Dendritic cell treated with granulocyte-macrophage colony-stimulating factor and Interleukin-4, amounts not matched to agents 40 ng/mL and 50 ng/mL, for 4 days (primary cell): ENCODE results near the gene CGB5.
"Not testable (repeated sequence)": the region's sequence is repeated elsewhere in the genome, so short reads cannot be mapped to it uniquely, and the experiment has no call there.

Experiments used
- H3K27ac Mint-ChIP-seq: one replicate; pipeline ENCODE4 v1.8.0; 2022; ENCODE audit warnings: mild to moderate bottlenecking, mixed read lengths
- H3K27me3 Mint-ChIP-seq: one replicate; pipeline ENCODE4 v1.8.0; 2022; ENCODE audit warnings: mild to moderate bottlenecking, mixed read lengths
- H3K36me3 Mint-ChIP-seq: one replicate; pipeline ENCODE4 v1.8.0; 2022; ENCODE audit warnings: low read depth, mixed read lengths
- H3K4me1 Mint-ChIP-seq: one replicate; pipeline ENCODE4 v1.8.0; 2022; ENCODE audit warnings: low read depth, mixed read lengths
- H3K4me3 Mint-ChIP-seq: one replicate; pipeline ENCODE4 v1.8.0; 2022; ENCODE audit warnings: mild to moderate bottlenecking, moderate library complexity, mixed read lengths
- H3K9me3 Mint-ChIP-seq: one replicate; pipeline ENCODE4 v1.8.0; 2022; ENCODE audit warnings: mixed read lengths
- intact Hi-C: fragments of 100-400 bp; cut with micrococcal nuclease; formaldehyde crosslinking; loops from one replicate; pipeline ENCODE4 v1.15.0; 2022

The CGB5 gene

DNA sequence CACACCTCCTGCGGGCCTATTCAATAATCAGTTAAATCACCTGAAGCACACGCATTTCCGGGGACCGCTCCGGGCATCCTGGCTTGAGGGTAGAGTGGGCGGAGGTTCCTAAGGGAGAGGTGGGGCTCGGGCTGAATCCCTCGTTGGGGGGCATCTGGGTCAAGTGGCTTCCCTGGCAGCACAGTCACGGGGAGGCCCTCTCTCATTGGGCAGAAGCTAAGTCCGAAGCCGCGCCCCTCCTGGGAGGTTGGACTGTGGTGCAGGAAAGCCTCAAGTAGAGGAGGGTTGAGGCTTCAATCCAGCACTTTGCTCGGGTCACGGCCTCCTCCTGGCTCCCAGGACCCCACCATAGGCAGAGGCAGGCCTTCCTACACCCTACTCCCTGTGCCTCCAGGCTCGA is at the start of gene CGB5:
Gene CGB5, plus strand, starts transcription at position 301 of the 400 bp plus-strand sequence. CDS start 362 bp downstream, outside the sequence.
- H3K36me3 Mint-ChIP-seq, H3K9me3 Mint-ChIP-seq, intact Hi-C loops, H3K4me1 Mint-ChIP-seq, H3K4me3 Mint-ChIP-seq, H3K27ac Mint-ChIP-seq: not testable (repeated sequence)
- peaks cover 13% of the 10 kb centered on the region for H3K27me3 Mint-ChIP-seq

DNA sequence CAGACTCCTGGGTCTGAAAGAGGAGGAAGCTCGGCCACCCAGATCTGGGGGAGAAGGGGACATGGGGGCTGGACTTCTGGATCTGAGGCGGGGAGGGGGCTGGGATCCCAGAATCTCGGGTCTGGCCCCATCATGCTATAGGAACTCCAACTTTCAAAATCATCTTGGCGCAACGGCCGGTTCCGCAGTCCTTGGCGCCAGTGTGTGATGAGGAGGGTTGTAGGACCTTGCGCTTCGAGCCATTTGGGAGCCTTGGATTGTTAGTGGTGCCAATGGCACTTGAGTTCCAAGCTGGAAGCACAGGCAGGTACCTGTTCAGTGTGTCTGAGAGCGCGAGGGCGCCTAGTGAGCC is 49.6 kb upstream of the CGB5 start:
- H3K9me3 Mint-ChIP-seq, result no peaks in the 10 kb centered on the region
- H3K27ac Mint-ChIP-seq, result peak overlapping the region; percentile 95
- peaks cover 58% of the 10 kb centered on the region for H3K4me1 Mint-ChIP-seq
- peak overlapping the region; percentile 95 for H3K4me3 Mint-ChIP-seq
- intact Hi-C loops, result no loop called here
- peaks cover 52% of the 10 kb centered on the region for H3K36me3 Mint-ChIP-seq
- no peaks in the 10 kb centered on the region for H3K27me3 Mint-ChIP-seq

DNA sequence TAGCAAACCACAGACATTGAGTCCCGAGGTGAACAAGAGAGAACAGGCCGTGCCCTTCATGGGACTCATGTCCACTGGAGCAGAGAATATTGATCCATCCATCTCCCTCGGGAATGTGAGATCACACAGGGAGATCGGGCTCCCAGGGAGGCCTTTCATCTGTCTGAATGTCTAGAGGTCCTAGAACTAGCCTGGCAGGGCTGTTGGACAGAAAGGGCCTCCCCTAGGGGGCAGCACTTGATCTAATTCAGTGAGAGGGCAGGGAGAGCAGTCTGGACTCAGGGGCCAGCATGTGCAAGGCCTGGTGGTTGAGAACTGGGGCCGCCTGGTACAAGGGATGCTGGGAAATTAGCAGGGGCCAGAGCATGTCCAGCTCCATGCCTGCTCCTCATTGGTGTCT is 45.7 kb upstream of the CGB5 start:
- Mint-ChIP-seq H3K9me3 (no peaks in the 10 kb centered on the region), H3K4me1 (peaks cover 39% of the 10 kb centered on the region), H3K36me3 (peaks cover 27% of the 10 kb centered on the region), H3K27me3 (no peaks in the 10 kb centered on the region), H3K27ac (no peak overlapping the region), H3K4me3 (no peak overlapping the region)
- intact Hi-C loops, result no loop called here

DNA sequence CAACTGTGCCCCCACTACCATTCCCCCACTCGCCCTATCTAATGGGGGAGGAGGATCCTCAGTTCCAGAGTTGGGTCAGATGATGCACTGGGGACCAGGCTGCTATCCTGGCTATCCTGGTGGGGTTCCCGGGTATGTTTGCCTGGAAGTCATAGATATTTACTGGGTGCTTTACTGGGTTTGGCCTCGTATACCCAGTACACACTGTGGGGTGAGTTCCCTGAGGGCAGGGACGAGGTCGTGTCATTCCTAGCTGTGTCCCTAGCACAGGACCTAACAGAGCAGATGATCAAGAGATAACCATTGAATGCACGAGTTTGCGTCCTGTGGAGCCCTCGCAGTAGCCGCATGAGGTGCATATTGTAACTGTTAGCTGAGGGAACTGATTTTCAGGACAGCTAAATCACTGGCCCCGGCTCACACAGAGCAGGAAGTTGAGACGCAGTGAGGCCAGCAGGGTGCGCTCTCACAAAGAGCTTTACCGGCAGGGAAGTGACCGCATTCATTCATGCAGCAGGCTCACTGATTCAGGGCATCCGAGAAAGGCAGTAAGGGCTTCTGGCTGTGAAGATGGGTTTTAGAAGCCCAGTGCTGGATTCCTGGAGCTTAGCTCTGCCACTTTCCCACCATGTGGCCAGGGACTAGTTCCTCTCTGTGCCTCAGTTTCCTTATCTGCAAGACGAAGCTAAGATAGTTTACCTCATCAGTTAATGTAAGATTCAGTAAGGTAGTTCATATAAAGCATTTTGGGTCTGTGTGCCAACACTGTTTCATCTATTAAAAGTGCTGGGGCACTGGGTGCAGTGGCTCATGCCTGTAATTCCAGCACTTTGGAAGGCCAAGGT is 43.9 kb upstream of the CGB5 start:
- H3K4me3 Mint-ChIP-seq, result no peak overlapping the region
- no peaks in the 10 kb centered on the region for H3K27me3 Mint-ChIP-seq
- H3K9me3 Mint-ChIP-seq, result no peaks in the 10 kb centered on the region
- H3K36me3 Mint-ChIP-seq, result peaks cover 30% of the 10 kb centered on the region
- intact Hi-C loops, result no loop called here
- H3K4me1 Mint-ChIP-seq, result peaks cover 27% of the 10 kb centered on the region
- no peak overlapping the region for H3K27ac Mint-ChIP-seq

DNA sequence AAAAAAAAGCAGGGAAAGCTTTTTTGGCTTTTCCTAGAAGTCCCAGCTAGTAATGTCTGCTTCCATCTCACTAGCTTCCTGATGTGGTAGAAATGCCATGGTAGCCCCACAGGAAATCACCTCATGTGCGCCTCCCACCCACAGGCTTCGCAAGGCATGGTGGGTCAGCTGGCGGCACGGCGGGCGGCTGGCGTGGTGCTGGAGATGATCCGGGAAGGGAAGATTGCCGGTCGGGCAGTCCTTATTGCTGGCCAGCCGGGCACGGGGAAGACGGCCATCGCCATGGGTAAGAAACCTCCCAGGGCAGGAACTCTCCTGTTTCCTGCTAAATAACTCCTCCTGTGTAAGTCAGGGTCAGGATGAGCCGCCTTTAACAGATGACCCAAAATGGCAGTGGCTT is 39.5 kb upstream of the CGB5 start:
- H3K36me3 Mint-ChIP-seq, result peaks cover 74% of the 10 kb centered on the region
- H3K9me3 Mint-ChIP-seq, result no peaks in the 10 kb centered on the region
- peaks cover 9% of the 10 kb centered on the region for H3K4me1 Mint-ChIP-seq
- H3K4me3 Mint-ChIP-seq, result no peak overlapping the region
- H3K27ac Mint-ChIP-seq, result no peak overlapping the region
- intact Hi-C loops, result no loop called here
- H3K27me3 Mint-ChIP-seq, result no peaks in the 10 kb centered on the region

DNA sequence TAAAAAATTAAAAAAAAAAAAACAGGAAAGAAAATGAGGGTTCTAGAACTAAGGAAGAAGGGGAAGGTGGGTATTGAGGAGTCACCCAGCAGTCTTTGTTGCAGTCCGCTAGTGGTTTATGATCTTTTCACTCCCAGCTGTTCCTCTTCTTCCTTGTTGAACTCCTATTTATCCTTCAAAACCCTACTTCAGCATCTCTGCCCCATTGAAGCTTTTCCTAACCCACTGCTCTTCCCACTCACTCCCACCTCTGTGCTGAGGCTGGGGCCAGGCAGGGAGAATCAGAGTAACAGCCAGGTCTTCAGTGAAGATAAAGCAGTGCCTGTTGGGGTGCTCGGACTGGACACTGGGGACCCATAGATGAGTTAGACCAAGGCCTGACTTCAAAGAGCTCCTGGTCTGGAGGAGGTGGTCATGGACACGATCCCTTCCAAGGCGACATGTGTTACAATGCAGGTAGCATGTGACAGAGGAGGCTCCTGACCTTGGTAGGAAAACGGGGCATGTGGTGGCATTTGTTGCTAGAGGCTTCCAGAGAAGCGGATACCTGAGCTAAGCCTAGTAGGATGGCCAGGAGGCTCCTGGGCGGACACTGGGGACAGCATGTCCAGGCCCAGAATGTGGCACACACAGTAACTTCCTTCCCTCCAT is 38.6 kb upstream of the CGB5 start:
- H3K9me3 Mint-ChIP-seq, result no peaks in the 10 kb centered on the region
- no peak overlapping the region for H3K27ac Mint-ChIP-seq
- intact Hi-C loops, result no loop called here
- H3K36me3 Mint-ChIP-seq, result peaks cover 83% of the 10 kb centered on the region
- no peaks in the 10 kb centered on the region for H3K27me3 Mint-ChIP-seq
- H3K4me3 Mint-ChIP-seq, result no peak overlapping the region
- no peaks in the 10 kb centered on the region for H3K4me1 Mint-ChIP-seq

DNA sequence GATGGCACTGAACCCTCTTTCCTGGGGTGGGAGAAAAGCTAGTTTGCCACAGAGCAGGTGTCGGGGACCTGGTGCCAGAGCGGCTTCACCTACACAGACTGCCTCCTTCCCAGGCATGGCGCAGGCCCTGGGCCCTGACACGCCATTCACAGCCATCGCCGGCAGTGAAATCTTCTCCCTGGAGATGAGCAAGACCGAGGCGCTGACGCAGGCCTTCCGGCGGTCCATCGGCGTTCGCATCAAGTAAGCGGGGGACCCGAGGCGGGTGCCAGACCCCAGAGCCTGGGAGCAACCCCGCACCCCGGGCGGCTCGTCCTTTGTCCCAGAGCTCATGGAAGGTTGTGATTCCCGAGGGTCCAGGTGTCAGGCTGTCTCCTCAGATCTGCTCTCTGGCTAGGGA is 36.7 kb upstream of the CGB5 start:
- H3K27me3 Mint-ChIP-seq, result no peaks in the 10 kb centered on the region
- no peak overlapping the region for H3K27ac Mint-ChIP-seq
- intact Hi-C loops, result no loop called here
- peaks cover 98% of the 10 kb centered on the region for H3K36me3 Mint-ChIP-seq
- H3K9me3 Mint-ChIP-seq, result no peaks in the 10 kb centered on the region
- H3K4me1 Mint-ChIP-seq, result no peaks in the 10 kb centered on the region
- no peak overlapping the region for H3K4me3 Mint-ChIP-seq

DNA sequence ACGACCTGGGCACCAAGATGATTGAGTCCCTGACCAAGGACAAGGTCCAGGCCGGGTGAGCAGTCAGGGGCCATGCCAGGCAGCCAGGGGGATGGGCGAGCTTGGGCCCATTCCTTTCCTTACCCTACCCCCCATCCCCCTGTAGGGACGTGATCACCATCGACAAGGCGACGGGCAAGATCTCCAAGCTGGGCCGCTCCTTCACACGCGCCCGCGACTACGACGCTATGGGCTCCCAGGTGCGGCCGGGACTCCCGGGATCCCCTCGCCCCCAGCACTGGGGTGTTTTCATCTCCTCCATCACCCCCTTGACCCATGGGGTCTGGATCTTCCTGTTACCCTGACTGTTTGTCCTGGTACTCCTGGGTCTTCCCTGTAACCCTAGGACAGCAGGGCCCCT is 33.8 kb upstream of the CGB5 start:
- intact Hi-C loops, result no loop called here
- no peak overlapping the region for H3K4me3 Mint-ChIP-seq
- no peaks in the 10 kb centered on the region for H3K4me1 Mint-ChIP-seq
- peaks cover 99% of the 10 kb centered on the region for H3K36me3 Mint-ChIP-seq
- H3K9me3 Mint-ChIP-seq, result no peaks in the 10 kb centered on the region
- no peak overlapping the region for H3K27ac Mint-ChIP-seq
- H3K27me3 Mint-ChIP-seq, result no peaks in the 10 kb centered on the region

DNA sequence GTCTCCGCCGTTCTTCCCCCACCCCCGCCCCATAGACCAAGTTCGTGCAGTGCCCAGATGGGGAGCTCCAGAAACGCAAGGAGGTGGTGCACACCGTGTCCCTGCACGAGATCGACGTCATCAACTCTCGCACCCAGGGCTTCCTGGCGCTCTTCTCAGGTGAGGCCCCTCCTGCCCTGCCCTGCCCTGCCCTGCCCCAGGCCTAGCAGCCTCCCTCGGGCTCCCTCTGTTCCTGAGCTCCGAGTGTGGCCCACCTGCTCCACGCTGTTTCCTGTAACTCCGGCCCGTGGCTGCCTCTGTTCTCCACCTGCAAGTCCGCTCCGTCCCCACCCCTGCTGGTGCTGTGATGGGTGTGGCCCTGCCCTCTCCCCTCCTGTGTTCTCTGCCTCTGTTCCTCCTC is 33.2 kb upstream of the CGB5 start:
- no peaks in the 10 kb centered on the region for H3K9me3 Mint-ChIP-seq
- H3K36me3 Mint-ChIP-seq, result peaks cover 99% of the 10 kb centered on the region
- H3K27ac Mint-ChIP-seq, result no peak overlapping the region
- no peaks in the 10 kb centered on the region for H3K27me3 Mint-ChIP-seq
- no peak overlapping the region for H3K4me3 Mint-ChIP-seq
- intact Hi-C loops, result no loop called here
- H3K4me1 Mint-ChIP-seq, result no peaks in the 10 kb centered on the region

DNA sequence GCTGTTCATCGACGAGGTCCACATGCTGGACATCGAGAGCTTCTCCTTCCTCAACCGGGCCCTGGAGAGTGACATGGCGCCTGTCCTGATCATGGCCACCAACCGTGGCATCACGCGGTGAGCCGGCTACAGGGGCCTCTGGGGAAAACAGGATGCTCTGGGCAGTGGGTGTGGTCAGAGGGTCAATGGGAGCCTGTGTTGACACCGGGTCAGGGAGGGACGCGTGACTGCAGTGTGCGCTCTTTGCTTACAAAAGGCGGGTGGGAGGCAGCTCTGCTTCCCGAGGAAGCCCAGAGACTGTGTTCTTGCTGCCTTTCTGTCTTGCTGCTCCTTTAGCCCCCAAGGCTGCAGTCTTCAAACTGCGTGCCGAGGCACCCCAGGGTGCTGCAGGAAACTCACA is 32.5 kb upstream of the CGB5 start:
- Mint-ChIP-seq H3K36me3 (peaks cover 99% of the 10 kb centered on the region), H3K27me3 (no peaks in the 10 kb centered on the region), H3K9me3 (no peaks in the 10 kb centered on the region), H3K27ac (no peak overlapping the region), H3K4me3 (no peak overlapping the region), H3K4me1 (no peaks in the 10 kb centered on the region)
- intact Hi-C loops, result no loop called here

DNA sequence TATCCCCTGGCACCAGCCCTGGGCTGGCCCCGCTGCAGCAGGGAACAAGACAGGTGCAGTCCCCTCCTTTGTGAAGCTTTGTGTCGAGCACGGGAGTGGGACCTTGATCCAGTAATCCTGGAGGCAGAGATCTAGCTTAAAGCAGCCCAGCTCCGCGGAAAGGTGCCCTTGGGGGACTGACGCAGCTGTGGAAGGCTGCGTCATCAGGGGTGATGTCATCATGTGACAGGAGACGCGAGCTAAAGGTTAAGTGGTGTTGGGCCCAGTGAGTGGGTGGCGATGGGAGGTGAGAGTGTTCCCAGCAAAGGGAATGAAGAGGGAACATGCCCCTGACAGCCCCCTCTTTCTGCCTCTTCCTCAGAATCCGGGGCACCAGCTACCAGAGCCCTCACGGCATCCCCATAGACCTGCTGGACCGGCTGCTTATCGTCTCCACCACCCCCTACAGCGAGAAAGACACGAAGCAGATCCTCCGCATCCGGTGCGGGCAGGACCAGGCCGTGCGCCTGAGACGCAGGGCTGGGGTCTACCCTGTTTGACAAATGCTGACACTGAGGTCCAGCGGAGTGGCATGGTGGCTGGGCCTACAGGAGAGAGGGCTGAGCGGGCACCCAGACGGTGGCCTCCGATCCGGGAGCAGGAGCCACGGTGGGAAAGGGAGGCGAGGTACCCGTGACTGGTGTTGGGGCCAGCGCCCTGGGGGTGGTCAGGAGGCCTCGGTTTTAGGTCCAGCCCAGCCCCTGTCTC is 29.4 kb upstream of the CGB5 start:
- intact Hi-C loops, result no loop called here
- Mint-ChIP-seq H3K4me3 (no peak overlapping the region), H3K36me3 (peaks cover 77% of the 10 kb centered on the region), H3K4me1 (peaks cover 10% of the 10 kb centered on the region), H3K9me3 (no peaks in the 10 kb centered on the region), H3K27me3 (peaks cover 23% of the 10 kb centered on the region), H3K27ac (no peak overlapping the region)

DNA sequence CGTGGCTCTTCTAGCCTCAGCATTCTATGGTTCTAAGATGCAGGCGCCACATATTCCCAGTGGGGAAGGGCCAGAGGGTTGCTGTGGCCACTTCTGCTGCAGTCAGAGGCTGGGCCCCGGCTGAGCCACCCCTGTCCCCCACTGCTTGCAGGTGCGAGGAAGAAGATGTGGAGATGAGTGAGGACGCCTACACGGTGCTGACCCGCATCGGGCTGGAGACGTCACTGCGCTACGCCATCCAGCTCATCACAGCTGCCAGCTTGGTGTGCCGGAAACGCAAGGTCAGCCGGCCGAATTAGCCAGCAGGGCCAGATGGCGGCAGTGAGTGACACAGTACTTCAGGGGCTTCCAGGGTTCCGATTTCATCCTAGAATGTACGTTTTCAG is 28.8 kb upstream of the CGB5 start:
- Mint-ChIP-seq H3K27me3 (peaks cover 29% of the 10 kb centered on the region), H3K4me3 (no peak overlapping the region), H3K9me3 (no peaks in the 10 kb centered on the region), H3K4me1 (peaks cover 15% of the 10 kb centered on the region), H3K36me3 (peaks cover 71% of the 10 kb centered on the region), H3K27ac (no peak overlapping the region)
- intact Hi-C loops, result no loop called here

DNA sequence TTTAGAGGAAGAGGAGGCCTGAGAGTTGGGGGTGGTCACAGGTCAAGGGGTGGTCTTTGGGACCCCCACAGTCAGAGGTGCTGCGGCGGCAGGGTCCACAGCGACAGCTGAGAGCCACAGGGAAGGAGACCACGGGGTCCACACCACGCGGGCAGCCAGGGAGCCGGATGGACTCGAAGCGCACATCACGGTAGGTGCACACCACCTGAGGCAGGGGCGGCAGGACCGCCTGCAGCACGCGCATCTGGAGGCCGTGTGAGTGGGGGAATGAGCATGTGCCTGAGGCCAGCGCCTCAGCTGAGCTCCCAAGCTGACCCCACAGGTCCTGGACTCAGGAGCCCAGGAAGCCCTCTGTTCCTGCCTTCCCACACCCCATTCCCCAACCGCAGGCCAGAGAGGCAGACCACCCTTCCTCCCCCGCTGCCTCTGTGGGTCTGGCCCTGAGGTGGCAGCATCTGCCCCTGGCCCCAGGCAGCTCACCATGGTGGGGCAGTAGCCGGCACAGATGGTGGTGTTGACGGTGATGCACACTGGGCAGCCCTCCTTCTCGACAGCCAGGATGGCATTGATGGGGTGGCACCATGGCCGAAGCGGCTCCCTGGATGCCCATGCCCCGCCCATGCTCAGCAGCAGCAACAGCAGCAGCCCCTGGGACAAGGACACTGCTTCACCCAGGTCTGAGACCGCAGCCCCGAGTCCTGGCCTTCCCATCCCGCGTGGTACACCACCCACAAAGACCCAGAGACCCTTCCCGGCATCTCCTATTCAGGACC is 27.4 kb upstream of the CGB5 start:
- Mint-ChIP-seq H3K36me3 (peaks cover 57% of the 10 kb centered on the region), H3K9me3 (no peaks in the 10 kb centered on the region), H3K27ac (no peak overlapping the region), H3K4me3 (no peak overlapping the region), H3K27me3 (peaks cover 43% of the 10 kb centered on the region), H3K4me1 (peaks cover 19% of the 10 kb centered on the region)
- intact Hi-C loops, result no loop called here
